HG03159 (cell line): ENCODE measurements around the gene UNC5B.

ENCODE experiments used
- ATAC-seq: cut with Tn5 transposase; IDR thresholded peaks from one replicate; pipeline ENCODE4 v1.9.1; 2021; ENCODE audit warnings: mild to moderate bottlenecking, moderate library complexity; ENCODE audit not compliant: unreplicated experiment

UNC5B gene

GRCh38 chr10:71337219-71337701, 124.9 kb downstream of the UNC5B start:
- ATAC-seq: no peak

GRCh38 chr10:71338728-71339495, 126.5 kb downstream of the UNC5B start:
- no peak for ATAC-seq

GRCh38 chr10:71339796-71340589, 127.6 kb downstream of the UNC5B start:
- no peak for ATAC-seq

- no peak for ATAC-seq
Measured at GRCh38 chr10:71342573-71343391, 130.4 kb downstream of the UNC5B start.

- no peak for ATAC-seq
Measured at GRCh38 chr10:71343392-71343773, 131.0 kb downstream of the UNC5B start.

GRCh38 chr10:71344154-71344925, 132.0 kb downstream of the UNC5B start:
- no peak for ATAC-seq

- no peak for ATAC-seq
Measured at GRCh38 chr10:71344993-71345480, 132.7 kb downstream of the UNC5B start.

GRCh38 chr10:71345694-71346093, 133.3 kb downstream of the UNC5B start:
- no peak for ATAC-seq

GRCh38 chr10:71346731-71347130, 134.4 kb downstream of the UNC5B start:
- ATAC-seq: no peak

- ATAC-seq: no peak
Measured at GRCh38 chr10:71347587-71348395, 135.4 kb downstream of the UNC5B start.

GRCh38 chr10:71348850-71349249, 136.5 kb downstream of the UNC5B start:
- ATAC-seq: no peak

- ATAC-seq: no peak
Measured at GRCh38 chr10:71349406-71349805, 137.0 kb downstream of the UNC5B start.

- ATAC-seq: no peak
Measured at GRCh38 chr10:71351087-71351486, 138.7 kb downstream of the UNC5B start.

- no peak for ATAC-seq
Measured at GRCh38 chr10:71351628-71352319, 139.4 kb downstream of the UNC5B start.
